Epithelial cell of esophagus (primary cell): ENCODE results near the gene ACIN1.

Source experiments
- DNase-seq: peaks from one replicate; pipeline ENCODE4 v3.0.0; 2010; ENCODE audit warnings: low read depth
- H3K4me3 ChIP-seq: 2 replicates; pipeline ENCODE4 v1.5.1; 2011; ENCODE audit warnings: mild to moderate bottlenecking, low read length, control low read depth
- TF ChIP-seq, protein P1 (sequence below): IDR thresholded peaks from 2 replicates; pipeline ENCODE4 v1.5.1; 2011; ENCODE audit warnings: low read depth, mild to moderate bottlenecking, low read length, control low read depth, inconsistent platforms; ENCODE audit not compliant: insufficient read depth; ENCODE audit errors: missing control alignments

ACIN1 gene

GRCh38 chr14:23080474-23080873 is 14.5 kb downstream of the ACIN1 start:
- TF ChIP-seq, protein P1, sequence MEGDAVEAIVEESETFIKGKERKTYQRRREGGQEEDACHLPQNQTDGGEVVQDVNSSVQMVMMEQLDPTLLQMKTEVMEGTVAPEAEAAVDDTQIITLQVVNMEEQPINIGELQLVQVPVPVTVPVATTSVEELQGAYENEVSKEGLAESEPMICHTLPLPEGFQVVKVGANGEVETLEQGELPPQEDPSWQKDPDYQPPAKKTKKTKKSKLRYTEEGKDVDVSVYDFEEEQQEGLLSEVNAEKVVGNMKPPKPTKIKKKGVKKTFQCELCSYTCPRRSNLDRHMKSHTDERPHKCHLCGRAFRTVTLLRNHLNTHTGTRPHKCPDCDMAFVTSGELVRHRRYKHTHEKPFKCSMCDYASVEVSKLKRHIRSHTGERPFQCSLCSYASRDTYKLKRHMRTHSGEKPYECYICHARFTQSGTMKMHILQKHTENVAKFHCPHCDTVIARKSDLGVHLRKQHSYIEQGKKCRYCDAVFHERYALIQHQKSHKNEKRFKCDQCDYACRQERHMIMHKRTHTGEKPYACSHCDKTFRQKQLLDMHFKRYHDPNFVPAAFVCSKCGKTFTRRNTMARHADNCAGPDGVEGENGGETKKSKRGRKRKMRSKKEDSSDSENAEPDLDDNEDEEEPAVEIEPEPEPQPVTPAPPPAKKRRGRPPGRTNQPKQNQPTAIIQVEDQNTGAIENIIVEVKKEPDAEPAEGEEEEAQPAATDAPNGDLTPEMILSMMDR: no peak
- no peak overlapping the region for H3K4me3 ChIP-seq
- no peak for DNase-seq

GRCh38 chr14:23079716-23080115 is 15.2 kb downstream of the ACIN1 start:
- DNase-seq: no peak
- no peak overlapping the region for H3K4me3 ChIP-seq
- TF ChIP-seq, protein P1: no peak

DNA sequence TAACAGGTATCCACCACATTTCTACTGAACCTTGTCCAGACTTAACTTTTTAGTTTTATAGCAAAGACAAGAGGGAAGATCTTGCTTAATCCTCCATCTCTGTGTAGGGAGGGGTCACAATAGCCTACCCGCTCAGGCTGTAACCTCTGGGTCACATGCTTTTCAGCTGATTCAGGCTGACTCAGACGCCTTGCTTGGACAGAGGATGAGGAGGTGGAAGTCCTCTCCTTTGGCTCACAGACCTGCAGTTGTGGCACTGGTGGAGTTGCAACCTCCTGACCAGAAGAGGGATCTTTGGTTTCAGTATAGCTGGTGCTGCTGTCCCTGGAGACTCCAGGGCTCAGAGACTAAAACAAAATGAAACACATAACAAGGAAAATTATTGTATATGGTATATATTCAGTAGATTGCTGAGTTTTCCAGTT is 16.2 kb downstream of the ACIN1 start:
- H3K4me3 ChIP-seq: no peak overlapping the region

DNA sequence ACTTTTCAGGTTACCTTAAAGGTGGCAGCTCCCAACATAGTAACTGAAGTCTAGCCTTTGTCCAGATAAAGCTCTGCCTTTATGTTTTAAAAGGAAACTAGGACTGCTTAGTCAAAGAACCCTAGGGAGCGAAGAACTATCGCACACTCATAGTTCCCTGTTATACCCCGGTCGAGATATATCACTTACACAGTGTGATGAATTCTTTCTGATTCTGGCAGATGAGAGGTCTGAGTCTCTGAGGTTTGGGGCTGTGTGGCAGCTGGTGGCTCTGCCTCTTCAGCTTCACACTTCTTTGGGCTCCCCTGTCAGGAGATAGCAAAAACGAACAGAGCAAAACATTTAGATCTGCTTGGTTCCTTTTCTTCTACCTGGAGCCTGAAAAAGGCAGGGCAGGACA is 17.0 kb downstream of the ACIN1 start:
- no peak for DNase-seq
- TF ChIP-seq, protein P1: no peak
- no peak overlapping the region for H3K4me3 ChIP-seq

More for the DNA sequence above, 16.2 kb downstream of the ACIN1 start:
- DNase-seq: peak; percentile 85
- TF ChIP-seq, protein P1: peak; percentile 7

- no peak overlapping the region for H3K4me3 ChIP-seq
- TF ChIP-seq, protein P1: peak; percentile 69
- peak; percentile 43 for DNase-seq
Measured at GRCh38 chr14:23076785-23077408, 18.0 kb downstream of the ACIN1 start.

DNA sequence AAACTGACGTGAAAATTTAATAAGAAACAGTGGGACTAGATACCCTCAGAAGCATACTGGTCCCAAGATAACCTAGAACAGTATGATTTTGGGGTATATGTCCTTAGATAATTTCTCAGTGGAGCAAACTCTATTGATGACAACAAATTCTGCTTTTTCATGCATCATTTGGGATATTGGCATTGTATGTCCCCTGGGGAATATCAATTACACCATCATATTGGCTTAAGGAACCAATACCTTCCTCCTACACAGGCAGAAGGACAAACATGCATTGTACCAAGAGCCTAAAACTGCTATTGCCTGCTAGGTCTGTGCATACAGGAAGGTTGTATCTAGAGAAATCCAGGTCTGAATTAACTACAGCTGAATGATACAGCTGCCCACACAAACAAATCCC is 20.0 kb downstream of the ACIN1 start:
- no peak for DNase-seq
- TF ChIP-seq, protein P1: no peak
- H3K4me3 ChIP-seq: no peak overlapping the region

- H3K4me3 ChIP-seq: peak overlapping the region; percentile 92
- TF ChIP-seq, protein P1: no peak
- peak; percentile 82 for DNase-seq
Measured at GRCh38 chr14:23071921-23072539, 22.9 kb downstream of the ACIN1 start.
